ENCODE measurements around the gene HNRNPA3.
A peak's percentile ranks its signal among the peaks of the same experiment; 100 is the strongest.
"Not testable (repeated sequence)": the region's sequence is repeated elsewhere in the genome, so short reads cannot be mapped to it uniquely, and the experiment has no call there.

HNRNPA3 gene

DNA sequence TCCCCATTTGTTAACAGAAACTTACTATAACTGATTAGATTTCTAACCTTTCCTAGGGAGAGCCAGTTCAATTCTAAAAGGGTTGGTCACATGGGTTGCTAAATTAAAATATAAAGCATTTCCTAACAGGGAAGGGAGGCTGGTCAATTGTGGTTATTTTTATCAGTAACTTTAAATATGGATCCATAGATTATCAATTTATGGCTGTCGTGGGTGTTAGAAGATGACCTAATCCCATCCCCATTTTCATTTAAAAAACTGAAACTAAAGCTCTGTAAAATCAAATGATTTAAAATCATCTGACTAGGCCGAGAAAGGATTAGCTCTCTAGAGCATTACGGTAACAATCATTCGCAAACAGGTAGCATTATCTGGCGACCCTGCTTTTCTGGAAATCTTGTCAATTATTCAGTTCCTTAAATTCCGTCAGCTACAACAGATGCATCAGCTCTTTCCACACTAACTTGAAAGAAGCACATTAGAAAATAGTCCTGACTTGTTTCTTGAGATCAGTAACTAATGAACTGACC lies 953 bp upstream of the HNRNPA3 start:
- TF ChIP-seq POLR2A (IDR thresholded peaks at IDR 0.05; ENCODE audit: extremely low read depth, insufficient read length) (no peak), MYC (IDR thresholded peaks at IDR 0.05; ENCODE audit: low read depth, low read length) (no peak)
- TF ChIP-seq, protein P1, sequence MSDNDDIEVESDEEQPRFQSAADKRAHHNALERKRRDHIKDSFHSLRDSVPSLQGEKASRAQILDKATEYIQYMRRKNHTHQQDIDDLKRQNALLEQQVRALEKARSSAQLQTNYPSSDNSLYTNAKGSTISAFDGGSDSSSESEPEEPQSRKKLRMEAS (IDR thresholded peaks at IDR 0.05; ENCODE audit: low read depth, low read length) = no peak
- TF ChIP-seq, protein P2, sequence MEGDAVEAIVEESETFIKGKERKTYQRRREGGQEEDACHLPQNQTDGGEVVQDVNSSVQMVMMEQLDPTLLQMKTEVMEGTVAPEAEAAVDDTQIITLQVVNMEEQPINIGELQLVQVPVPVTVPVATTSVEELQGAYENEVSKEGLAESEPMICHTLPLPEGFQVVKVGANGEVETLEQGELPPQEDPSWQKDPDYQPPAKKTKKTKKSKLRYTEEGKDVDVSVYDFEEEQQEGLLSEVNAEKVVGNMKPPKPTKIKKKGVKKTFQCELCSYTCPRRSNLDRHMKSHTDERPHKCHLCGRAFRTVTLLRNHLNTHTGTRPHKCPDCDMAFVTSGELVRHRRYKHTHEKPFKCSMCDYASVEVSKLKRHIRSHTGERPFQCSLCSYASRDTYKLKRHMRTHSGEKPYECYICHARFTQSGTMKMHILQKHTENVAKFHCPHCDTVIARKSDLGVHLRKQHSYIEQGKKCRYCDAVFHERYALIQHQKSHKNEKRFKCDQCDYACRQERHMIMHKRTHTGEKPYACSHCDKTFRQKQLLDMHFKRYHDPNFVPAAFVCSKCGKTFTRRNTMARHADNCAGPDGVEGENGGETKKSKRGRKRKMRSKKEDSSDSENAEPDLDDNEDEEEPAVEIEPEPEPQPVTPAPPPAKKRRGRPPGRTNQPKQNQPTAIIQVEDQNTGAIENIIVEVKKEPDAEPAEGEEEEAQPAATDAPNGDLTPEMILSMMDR (IDR thresholded peaks at IDR 0.05; ENCODE audit: low read depth, low read length) = no peak
- peak; percentile 26 for DNase-seq (ENCODE audit: low read depth)
- peak overlapping the region; percentile 87 for H3K4me3 ChIP-seq (ENCODE audit: low read depth, low read length)

DNA sequence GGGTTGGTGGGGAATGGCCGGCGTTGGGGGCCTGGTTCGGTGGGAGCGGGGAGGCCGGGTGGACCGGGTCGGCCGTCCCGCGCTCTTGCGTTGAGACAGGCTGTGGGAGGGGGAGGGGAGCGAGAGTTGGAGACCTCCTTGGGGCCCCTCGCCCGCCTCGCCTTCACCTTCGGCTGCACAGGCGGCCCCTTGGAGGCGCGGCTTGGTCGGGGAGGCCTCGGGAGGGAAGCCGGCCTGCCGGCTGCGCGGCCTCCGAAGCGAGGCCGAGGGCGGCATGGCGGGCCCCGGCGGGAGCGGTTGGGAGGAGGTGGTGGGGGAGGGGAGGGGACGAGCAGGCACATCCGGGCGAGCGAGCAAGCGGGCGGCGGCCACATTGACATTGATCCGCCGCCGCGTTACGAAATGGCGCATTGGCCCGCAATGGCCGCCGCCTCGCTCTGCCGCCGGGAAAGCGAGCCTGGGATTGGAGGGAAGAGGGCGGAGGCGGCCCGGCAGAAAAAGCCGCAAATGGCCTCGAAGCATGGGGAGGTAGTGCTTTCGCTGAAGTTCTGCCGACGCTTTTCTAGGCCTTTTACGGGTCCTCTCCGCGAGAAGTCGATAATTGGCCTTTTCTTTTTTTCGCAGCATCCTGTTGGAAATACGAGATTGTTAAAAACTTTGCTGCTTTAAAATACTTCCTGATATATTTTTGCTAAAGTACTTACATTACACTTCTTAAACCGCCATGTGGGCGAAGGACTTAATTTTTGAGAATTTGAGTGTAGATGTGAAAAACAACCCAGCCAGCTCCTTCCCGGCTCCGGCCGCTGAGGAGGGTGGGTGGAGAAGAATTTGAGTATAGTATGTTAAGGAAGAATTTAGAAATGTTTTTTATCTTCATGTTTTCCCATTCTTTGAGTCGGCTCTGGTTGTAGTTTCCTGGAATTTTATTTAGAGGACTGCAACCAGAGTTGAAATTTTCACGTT lies 580 bp downstream of the HNRNPA3 start:
- H3K4me3 ChIP-seq (ENCODE audit: low read depth, low read length) = peak overlapping the region; percentile 84
- TF ChIP-seq, protein P1 (IDR thresholded peaks at IDR 0.05; ENCODE audit: low read depth, low read length) = peak; percentile 75
- TF ChIP-seq POLR2A (IDR thresholded peaks at IDR 0.05; ENCODE audit: extremely low read depth, insufficient read length) (peak; percentile 37), MYC (IDR thresholded peaks at IDR 0.05; ENCODE audit: low read depth, low read length) (peak; percentile 94)
- TF ChIP-seq, protein P2 (IDR thresholded peaks at IDR 0.05; ENCODE audit: low read depth, low read length) = no peak
- DNase-seq (ENCODE audit: low read depth) = peak; percentile 96

DNA sequence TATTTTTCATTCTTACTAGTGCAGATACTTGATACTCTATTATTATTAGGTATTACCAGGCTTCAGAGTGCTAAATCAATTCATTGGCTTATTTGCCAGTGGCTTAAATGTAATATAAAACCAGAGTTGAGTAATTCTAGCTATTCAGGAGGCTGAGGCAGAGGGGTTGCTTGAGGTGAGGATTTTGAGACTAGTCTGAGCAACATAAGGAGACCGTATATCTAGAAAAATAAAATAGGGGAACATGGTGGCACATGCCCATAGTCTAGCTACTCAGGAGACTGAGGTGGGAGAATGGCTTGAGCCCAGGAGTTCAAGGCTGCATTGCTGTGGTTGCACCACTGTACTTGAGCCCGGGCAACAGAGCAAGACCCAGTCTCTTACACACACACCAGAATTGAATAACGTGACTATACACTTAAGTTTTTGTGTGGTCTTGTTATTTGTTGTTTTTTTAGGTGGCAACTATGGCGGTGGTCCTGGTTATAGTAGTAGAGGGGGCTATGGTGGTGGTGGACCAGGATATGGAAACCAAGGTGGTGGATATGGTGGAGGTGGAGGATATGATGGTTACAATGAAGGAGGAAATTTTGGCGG lies 4.8 kb downstream of the HNRNPA3 start:
- TF ChIP-seq MYC (IDR thresholded peaks at IDR 0.05; ENCODE audit: low read depth, low read length) (no peak), POLR2A (IDR thresholded peaks at IDR 0.05; ENCODE audit: extremely low read depth, insufficient read length) (no peak)
- TF ChIP-seq, protein P1 (IDR thresholded peaks at IDR 0.05; ENCODE audit: low read depth, low read length) = no peak
- TF ChIP-seq, protein P2 (IDR thresholded peaks at IDR 0.05; ENCODE audit: low read depth, low read length) = no peak
- peak overlapping the region; percentile 57 for H3K4me3 ChIP-seq (ENCODE audit: low read depth, low read length)
- DNase-seq (ENCODE audit: low read depth) = no peak

DNA sequence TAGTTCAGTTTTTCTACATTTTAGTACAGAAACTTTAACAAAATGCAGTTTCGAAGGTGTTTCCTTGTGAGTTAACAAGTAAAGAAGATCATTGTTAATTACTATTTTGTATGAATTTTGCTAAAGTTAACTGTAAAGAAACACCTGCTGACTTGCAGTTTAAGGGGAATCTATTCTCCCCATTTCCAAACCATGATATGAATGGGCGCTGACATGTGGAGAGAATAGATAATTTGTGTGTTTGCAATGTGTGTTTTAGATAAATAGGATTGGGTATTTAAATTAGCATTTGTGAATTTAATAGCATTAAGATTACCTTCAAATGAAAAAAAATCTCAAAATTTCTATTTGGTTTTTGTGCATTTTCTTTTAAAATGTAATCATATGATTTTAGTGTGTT lies 7.2 kb downstream of the HNRNPA3 start:
- not testable (repeated sequence) for H3K4me3 ChIP-seq (ENCODE audit: low read depth, low read length); DNase-seq (ENCODE audit: low read depth)

DNA sequence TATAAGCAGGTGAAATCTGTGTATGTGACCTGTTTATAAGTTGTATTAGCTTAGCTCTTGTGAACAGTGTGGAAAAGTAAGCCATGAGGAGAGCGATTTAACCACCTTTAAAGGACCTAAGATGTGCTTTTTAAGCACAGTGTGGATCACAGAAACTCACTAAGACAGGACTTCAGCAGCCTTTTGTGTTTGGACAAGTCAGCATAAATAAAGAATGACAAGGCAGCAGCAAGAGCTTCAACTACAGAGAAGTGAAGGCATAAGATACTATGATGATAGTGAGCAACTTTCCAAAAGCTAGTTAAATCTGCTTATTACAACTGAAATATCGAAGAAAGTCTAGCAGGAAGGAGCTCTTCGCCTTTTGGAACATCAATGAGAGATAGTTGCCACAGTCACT lies 8.9 kb downstream of the HNRNPA3 start:
- no peak overlapping the region for H3K4me3 ChIP-seq (ENCODE audit: low read depth, low read length)
- TF ChIP-seq MYC (IDR thresholded peaks at IDR 0.05; ENCODE audit: low read depth, low read length) (no peak), POLR2A (IDR thresholded peaks at IDR 0.05; ENCODE audit: extremely low read depth, insufficient read length) (no peak)
- TF ChIP-seq, protein P1 (IDR thresholded peaks at IDR 0.05; ENCODE audit: low read depth, low read length) = no peak
- TF ChIP-seq, protein P2 (IDR thresholded peaks at IDR 0.05; ENCODE audit: low read depth, low read length) = no peak
- no peak for DNase-seq (ENCODE audit: low read depth)

DNA sequence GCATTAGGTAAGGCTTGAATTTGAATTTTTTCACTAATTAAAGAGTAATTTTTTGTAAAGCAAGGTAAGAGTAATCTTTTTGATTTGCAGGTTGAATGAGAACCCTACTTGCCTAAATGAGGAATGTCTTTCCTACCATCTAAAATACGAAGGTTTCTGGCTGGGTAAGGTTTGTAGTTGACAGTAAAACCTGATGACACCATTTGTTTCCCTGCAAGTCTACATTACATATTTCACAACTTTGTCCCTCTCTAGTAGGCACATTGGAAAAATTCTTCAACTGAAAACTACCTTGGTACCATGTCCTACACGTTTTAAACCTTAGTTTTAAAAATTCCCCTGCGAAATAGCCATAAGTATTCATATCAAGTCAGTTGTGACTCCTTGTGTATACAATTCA lies 9.4 kb downstream of the HNRNPA3 start:
- no peak overlapping the region for H3K4me3 ChIP-seq (ENCODE audit: low read depth, low read length)
- no peak for DNase-seq (ENCODE audit: low read depth)
- TF ChIP-seq MYC (IDR thresholded peaks at IDR 0.05; ENCODE audit: low read depth, low read length) (no peak), POLR2A (IDR thresholded peaks at IDR 0.05; ENCODE audit: extremely low read depth, insufficient read length) (no peak)
- TF ChIP-seq, protein P2 (IDR thresholded peaks at IDR 0.05; ENCODE audit: low read depth, low read length) = no peak
- TF ChIP-seq, protein P1 (IDR thresholded peaks at IDR 0.05; ENCODE audit: low read depth, low read length) = no peak

DNA sequence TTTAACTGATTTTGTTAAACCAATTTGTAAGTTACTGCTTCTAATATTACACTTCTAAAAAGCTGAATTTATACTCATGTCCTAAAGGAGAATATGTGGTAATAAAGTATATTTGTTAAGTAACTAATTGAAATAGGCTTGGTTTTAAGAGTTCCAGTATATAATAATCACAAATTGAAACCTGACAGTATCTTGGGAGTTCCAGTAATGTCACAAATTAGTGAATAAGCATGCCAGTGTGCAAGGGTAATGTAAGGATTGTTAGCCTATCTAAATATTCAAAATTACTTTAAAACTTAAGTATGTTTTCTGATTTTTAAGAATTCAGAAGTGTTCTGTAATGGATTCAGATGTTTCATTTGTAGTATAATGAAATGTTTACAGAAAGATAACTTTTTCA lies 10.8 kb downstream of the HNRNPA3 start:
- H3K4me3 ChIP-seq (ENCODE audit: low read depth, low read length); DNase-seq (ENCODE audit: low read depth): not testable (repeated sequence)

Measured in NB4 (cell line).